Body of pancreas (tissue), 4 donors: Measurements from ENCODE around the gene ZNF792.

Experiments used
- POLR2A ChIP-seq, 3 donors: fragments of 450-650 bp; IDR thresholded peaks; one replicate each; pipeline ENCODE4 v1.6.1; 2016; ENCODE audit warnings: antibody characterized with exemption in 3 of 3, mild to moderate bottlenecking in 2 of 3
- TF ChIP-seq, protein P1 (sequence below), 7 experiments: fragments of 450-650 bp in 4 of 7; fragments of 200-600 bp in 3 of 7; sonication (generic) in 3 of 7; IDR thresholded peaks; one replicate each; pipeline ENCODE4 v1.5.1; 2016 to 2019; ENCODE audit warnings: antibody characterized with exemption in 7 of 7

DNA sequence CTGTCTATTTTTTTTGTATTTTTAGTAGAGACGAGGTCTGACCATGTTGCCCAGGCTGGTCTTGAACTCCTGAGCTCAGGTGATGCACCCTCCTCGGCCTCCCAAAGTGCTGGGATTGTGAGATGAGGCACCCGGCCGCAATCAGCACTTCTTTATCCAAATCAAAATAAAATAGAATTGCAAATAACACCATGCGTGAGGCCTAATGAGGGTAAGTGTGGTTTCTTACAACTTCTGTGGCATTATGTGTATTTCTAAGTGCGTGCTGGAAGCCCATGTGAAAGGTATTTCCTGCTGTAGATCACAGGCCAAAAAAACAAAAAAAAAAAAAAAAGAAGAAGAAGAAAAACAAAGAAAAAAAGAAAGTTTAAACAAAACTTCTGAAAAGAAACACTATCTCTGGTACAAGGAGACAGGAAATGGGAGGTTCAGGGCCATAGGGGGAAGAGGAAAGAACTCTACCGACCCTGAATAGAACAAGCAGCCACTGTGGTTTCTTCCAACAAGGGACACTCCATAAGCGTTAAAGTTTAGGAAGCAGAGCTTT lies 33.1 kb upstream of the ZNF792 start:
- TF ChIP-seq, protein P1, sequence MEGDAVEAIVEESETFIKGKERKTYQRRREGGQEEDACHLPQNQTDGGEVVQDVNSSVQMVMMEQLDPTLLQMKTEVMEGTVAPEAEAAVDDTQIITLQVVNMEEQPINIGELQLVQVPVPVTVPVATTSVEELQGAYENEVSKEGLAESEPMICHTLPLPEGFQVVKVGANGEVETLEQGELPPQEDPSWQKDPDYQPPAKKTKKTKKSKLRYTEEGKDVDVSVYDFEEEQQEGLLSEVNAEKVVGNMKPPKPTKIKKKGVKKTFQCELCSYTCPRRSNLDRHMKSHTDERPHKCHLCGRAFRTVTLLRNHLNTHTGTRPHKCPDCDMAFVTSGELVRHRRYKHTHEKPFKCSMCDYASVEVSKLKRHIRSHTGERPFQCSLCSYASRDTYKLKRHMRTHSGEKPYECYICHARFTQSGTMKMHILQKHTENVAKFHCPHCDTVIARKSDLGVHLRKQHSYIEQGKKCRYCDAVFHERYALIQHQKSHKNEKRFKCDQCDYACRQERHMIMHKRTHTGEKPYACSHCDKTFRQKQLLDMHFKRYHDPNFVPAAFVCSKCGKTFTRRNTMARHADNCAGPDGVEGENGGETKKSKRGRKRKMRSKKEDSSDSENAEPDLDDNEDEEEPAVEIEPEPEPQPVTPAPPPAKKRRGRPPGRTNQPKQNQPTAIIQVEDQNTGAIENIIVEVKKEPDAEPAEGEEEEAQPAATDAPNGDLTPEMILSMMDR (IDR thresholded peaks at IDR 0.05), result no peak
- TF ChIP-seq POLR2A (IDR thresholded peaks at IDR 0.05), result no peak
